ENCODE measurements around the gene PRORP.
A peak's percentile ranks its signal among the peaks of the same experiment; 100 is the strongest.
"Not testable (repeated sequence)": the region's sequence is repeated elsewhere in the genome, so short reads cannot be mapped to it uniquely, and the experiment has no call there.

Gene PRORP

GRCh38 chr14:35140718-35141581, 18.6 kb downstream of the PRORP start:
- DNase-seq, result no peak

GRCh38 chr14:35144029-35144428, 21.7 kb downstream of the PRORP start:
- DNase-seq, result no peak

GRCh38 chr14:35146711-35147149, 24.4 kb downstream of the PRORP start:
- DNase-seq, result no peak

- DNase-seq, result no peak
Measured at GRCh38 chr14:35147186-35147585, 24.8 kb downstream of the PRORP start.

- no peak for DNase-seq
Measured at GRCh38 chr14:35147711-35148110, 25.4 kb downstream of the PRORP start.

- no peak for DNase-seq
Measured at GRCh38 chr14:35149239-35149638, 26.9 kb downstream of the PRORP start.

- not testable (repeated sequence) for DNase-seq
Measured at GRCh38 chr14:35152531-35152930, 30.2 kb downstream of the PRORP start.

GRCh38 chr14:35154016-35154415, 31.7 kb downstream of the PRORP start:
- DNase-seq, result no peak

GRCh38 chr14:35155962-35156361, 33.6 kb downstream of the PRORP start:
- peak; percentile 33 for DNase-seq

- no peak for DNase-seq
Measured at GRCh38 chr14:35158491-35158890, 36.1 kb downstream of the PRORP start.

GRCh38 chr14:35158951-35159653, 36.8 kb downstream of the PRORP start:
- no peak for DNase-seq

GRCh38 chr14:35159742-35160409, 37.5 kb downstream of the PRORP start:
- peak; percentile 28 for DNase-seq

- DNase-seq, result peak; percentile 63
Measured at GRCh38 chr14:35161231-35161630, 38.9 kb downstream of the PRORP start.

- DNase-seq, result no peak
Measured at GRCh38 chr14:35163384-35163783, 41.0 kb downstream of the PRORP start.

GRCh38 chr14:35164849-35165248, 42.5 kb downstream of the PRORP start:
- DNase-seq, result no peak

GRCh38 chr14:35167496-35167895, 45.1 kb downstream of the PRORP start:
- no peak for DNase-seq

Measured in CD4-positive, alpha-beta T cell treated with Interleukin-4 for 4 hours (primary cell).